ENCODE data around the gene TRA2A.
"Not testable (repeated sequence)": the region's sequence is repeated elsewhere in the genome, so short reads cannot be mapped to it uniquely, and the experiment has no call there.

The TRA2A gene

DNA sequence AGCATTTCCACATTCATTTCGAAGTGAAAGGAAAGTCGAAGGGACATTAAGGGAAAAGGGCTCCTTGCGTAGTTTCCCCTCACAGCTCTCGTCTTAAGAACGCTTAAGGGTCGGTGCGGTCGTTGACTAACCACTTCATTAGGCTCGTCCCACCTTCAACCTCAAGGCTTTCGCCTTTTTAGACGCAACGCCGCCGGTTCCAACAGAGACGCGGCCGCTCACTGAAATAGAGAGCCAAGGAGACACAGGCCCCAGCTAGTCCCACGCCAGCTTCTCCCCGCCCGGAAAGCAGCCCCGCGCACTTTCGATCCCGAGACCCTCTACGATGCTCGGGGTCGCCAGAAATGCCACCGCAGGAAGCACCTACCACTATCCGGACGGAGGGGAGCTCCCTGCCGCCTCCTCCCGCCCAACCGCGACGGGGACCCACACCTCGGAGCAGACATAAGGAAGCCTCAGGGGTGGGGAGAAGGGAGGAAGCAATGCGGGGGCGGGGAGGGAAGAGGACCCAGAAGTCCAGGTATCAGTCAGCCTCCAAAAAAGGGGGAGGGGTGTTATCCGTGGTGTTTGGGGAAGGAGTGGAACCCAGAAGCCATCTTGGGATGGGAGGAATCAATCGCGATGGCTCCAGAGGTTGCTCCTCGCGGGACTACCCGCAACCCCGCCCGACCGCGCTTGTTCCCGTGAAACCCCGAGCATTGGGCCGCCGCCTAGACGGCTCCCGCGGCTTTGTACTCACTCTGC is 559 bp downstream of the TRA2A start:
- Histone ChIP-seq H4K20me1 (ENCODE audit: low read depth, low read length) (peaks cover 37% of the 10 kb centered on the region), H3K9ac (ENCODE audit: low read length) (peak overlapping the region; percentile 88), H3K27ac (ENCODE audit: low read depth, low read length) (peak overlapping the region; percentile 82), H2AFZ (ENCODE audit: low read depth, low read length, severe bottlenecking) (no peak overlapping the region), H3K79me2 (ENCODE audit: insufficient read depth, low read length) (peaks cover 56% of the 10 kb centered on the region), H3K9me3 (ENCODE audit: insufficient read depth, low read length) (no peaks in the 10 kb centered on the region), H3K9me2 (replicated peaks; ENCODE audit: insufficient read depth, low read length) (no peaks in the 10 kb centered on the region), H3K4me3 (ENCODE audit: insufficient read depth, low read length, poor library complexity, severe bottlenecking) (peak overlapping the region; percentile 87), H3K36me3 (ENCODE audit: low read length) (peaks cover 14% of the 10 kb centered on the region; the same call in 1 of the 2 replicates), H3K27me3 (ENCODE audit: low read length) (no peaks in the 10 kb centered on the region), H3F3A (ENCODE audit: insufficient read depth) (peaks cover 31% of the 10 kb centered on the region), H3K4me2 (ENCODE audit: low read depth, low read length, poor library complexity, severe bottlenecking) (peak overlapping the region; percentile 98)
- TF ChIP-seq, protein P1, sequence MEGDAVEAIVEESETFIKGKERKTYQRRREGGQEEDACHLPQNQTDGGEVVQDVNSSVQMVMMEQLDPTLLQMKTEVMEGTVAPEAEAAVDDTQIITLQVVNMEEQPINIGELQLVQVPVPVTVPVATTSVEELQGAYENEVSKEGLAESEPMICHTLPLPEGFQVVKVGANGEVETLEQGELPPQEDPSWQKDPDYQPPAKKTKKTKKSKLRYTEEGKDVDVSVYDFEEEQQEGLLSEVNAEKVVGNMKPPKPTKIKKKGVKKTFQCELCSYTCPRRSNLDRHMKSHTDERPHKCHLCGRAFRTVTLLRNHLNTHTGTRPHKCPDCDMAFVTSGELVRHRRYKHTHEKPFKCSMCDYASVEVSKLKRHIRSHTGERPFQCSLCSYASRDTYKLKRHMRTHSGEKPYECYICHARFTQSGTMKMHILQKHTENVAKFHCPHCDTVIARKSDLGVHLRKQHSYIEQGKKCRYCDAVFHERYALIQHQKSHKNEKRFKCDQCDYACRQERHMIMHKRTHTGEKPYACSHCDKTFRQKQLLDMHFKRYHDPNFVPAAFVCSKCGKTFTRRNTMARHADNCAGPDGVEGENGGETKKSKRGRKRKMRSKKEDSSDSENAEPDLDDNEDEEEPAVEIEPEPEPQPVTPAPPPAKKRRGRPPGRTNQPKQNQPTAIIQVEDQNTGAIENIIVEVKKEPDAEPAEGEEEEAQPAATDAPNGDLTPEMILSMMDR (IDR thresholded peaks at IDR 0.05; ENCODE audit: insufficient read depth, low read length, poor library complexity, severe bottlenecking), result no peak
- no peak for TF ChIP-seq EZH2phosphoT487 (conservative IDR thresholded peaks at IDR 0.05; ENCODE audit: low read length)

DNA sequence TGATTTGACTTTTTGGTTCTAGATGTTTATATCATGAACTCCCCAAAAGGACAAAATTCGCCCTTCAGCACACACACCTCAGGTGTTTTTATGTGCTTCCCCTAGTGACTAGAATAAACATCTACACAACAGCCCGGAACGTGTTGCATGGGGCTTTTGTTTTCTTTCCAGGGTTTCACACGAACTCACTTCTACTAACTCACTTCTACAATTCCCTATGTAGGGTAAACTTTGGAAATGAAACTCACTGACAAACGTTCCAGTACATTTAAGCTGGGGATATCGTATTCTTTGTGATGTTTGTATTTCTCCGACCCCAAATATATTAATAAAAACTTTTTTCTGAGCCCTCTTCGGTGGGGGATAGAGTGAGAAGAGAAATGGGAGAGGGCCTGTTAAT is 1.4 kb downstream of the TRA2A start:
- TF ChIP-seq EZH2phosphoT487 (conservative IDR thresholded peaks at IDR 0.05; ENCODE audit: low read length), result no peak
- TF ChIP-seq, protein P1 (IDR thresholded peaks at IDR 0.05; ENCODE audit: insufficient read depth, low read length, poor library complexity, severe bottlenecking), result peak; percentile 37

DNA sequence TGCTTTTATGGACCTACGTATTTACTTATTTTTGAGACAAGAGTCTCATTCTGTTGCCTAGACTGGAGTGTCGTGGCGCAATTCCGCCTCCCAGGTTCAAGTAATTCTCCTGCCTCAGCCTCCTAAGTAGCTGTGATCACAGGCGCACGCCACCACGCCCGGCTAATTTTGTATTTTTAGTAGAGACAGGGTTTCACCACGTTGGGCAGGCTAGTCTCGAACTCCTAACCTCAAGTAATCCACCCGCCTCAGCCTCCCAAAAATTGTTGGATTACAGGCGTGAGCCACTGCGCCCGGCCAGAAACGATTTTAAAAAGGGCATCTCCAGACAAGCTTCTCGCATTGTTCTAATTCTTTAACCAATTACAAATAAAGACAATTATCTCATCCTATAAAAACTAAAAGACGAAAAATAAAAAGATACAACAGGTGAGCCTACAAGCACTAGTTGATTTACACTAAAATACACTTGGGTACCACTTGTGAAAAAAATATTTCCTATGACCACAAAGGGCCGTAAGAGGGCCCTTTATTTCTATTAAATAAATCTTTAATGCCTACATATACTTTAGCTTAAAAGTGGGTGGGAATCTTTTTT is 2.4 kb downstream of the TRA2A start:
- TF ChIP-seq, protein P1 (IDR thresholded peaks at IDR 0.05; ENCODE audit: insufficient read depth, low read length, poor library complexity, severe bottlenecking), result no peak
- no peak for TF ChIP-seq EZH2phosphoT487 (conservative IDR thresholded peaks at IDR 0.05; ENCODE audit: low read length)
- H3K4me3 ChIP-seq (ENCODE audit: insufficient read depth, low read length, poor library complexity, severe bottlenecking), result peak overlapping the region; percentile 87
- no peaks in the 10 kb centered on the region for H3K9me2 ChIP-seq (replicated peaks; ENCODE audit: insufficient read depth, low read length)
- H3F3A ChIP-seq (ENCODE audit: insufficient read depth), result peaks cover 40% of the 10 kb centered on the region
- peaks cover 75% of the 10 kb centered on the region for H3K79me2 ChIP-seq (ENCODE audit: insufficient read depth, low read length)
- H3K9me3 ChIP-seq (ENCODE audit: insufficient read depth, low read length), result no peaks in the 10 kb centered on the region
- peak overlapping the region; percentile 82; the same call in 1 of the 2 replicates for H3K27ac ChIP-seq (ENCODE audit: low read depth, low read length)
- peaks cover 14% of the 10 kb centered on the region; the same call in 1 of the 2 replicates for H3K36me3 ChIP-seq (ENCODE audit: low read length)
- peaks cover 53% of the 10 kb centered on the region for H4K20me1 ChIP-seq (ENCODE audit: low read depth, low read length)
- no peaks in the 10 kb centered on the region for H3K27me3 ChIP-seq (ENCODE audit: low read length)
- H3K9ac ChIP-seq (ENCODE audit: low read length), result peak overlapping the region; percentile 88
- peak overlapping the region; percentile 98 for H3K4me2 ChIP-seq (ENCODE audit: low read depth, low read length, poor library complexity, severe bottlenecking)
- H2AFZ ChIP-seq (ENCODE audit: low read depth, low read length, severe bottlenecking), result no peak overlapping the region

More for the DNA sequence above, 1.4 kb downstream of the TRA2A start:
- H3K4me3 ChIP-seq (ENCODE audit: insufficient read depth, low read length, poor library complexity, severe bottlenecking), result peak overlapping the region; percentile 87
- peaks cover 64% of the 10 kb centered on the region for H3K79me2 ChIP-seq (ENCODE audit: insufficient read depth, low read length)
- peak overlapping the region; percentile 82 for H3K27ac ChIP-seq (ENCODE audit: low read depth, low read length)
- peaks cover 45% of the 10 kb centered on the region for H4K20me1 ChIP-seq (ENCODE audit: low read depth, low read length)
- H3F3A ChIP-seq (ENCODE audit: insufficient read depth), result peaks cover 32% of the 10 kb centered on the region
- H3K4me2 ChIP-seq (ENCODE audit: low read depth, low read length, poor library complexity, severe bottlenecking), result peak overlapping the region; percentile 98
- peaks cover 14% of the 10 kb centered on the region; the same call in 1 of the 2 replicates for H3K36me3 ChIP-seq (ENCODE audit: low read length)
- no peaks in the 10 kb centered on the region for H3K9me3 ChIP-seq (ENCODE audit: insufficient read depth, low read length)
- H3K27me3 ChIP-seq (ENCODE audit: low read length), result no peaks in the 10 kb centered on the region
- H3K9me2 ChIP-seq (replicated peaks; ENCODE audit: insufficient read depth, low read length), result no peaks in the 10 kb centered on the region
- peak overlapping the region; percentile 88 for H3K9ac ChIP-seq (ENCODE audit: low read length)
- no peak overlapping the region for H2AFZ ChIP-seq (ENCODE audit: low read depth, low read length, severe bottlenecking)

DNA sequence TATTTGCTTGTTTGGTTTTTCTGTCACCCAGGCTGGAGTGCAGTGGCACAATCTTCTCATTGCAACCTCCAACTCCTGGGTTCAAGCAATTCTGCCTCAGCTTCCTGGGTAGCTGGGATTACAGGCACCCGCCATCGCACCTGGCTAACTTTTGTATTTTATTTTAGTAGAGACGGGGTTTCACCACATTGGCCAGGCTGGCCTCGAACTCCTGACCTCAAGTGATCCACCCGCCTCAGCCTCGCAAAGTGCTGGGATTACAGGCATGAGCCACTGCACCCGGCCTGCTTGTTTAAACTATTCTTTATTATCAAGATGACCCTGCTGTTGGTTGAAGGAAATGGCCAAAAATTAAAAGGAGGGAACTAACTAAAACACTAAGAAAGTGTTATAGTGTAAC is 6.2 kb downstream of the TRA2A start:
- not testable (repeated sequence) for H3K9me2 ChIP-seq (replicated peaks; ENCODE audit: insufficient read depth, low read length); H3K27me3 ChIP-seq (ENCODE audit: low read length); H3K9me3 ChIP-seq (ENCODE audit: insufficient read depth, low read length); H2AFZ ChIP-seq (ENCODE audit: low read depth, low read length, severe bottlenecking); H3K9ac ChIP-seq (ENCODE audit: low read length); H3K4me3 ChIP-seq (ENCODE audit: insufficient read depth, low read length, poor library complexity, severe bottlenecking); H3K27ac ChIP-seq (ENCODE audit: low read depth, low read length)
- Histone ChIP-seq H3K4me2 (ENCODE audit: low read depth, low read length, poor library complexity, severe bottlenecking) (peak overlapping the region; percentile 98), H3F3A (ENCODE audit: insufficient read depth) (peaks cover 39% of the 10 kb centered on the region; the same call in 1 of the 2 replicates), H4K20me1 (ENCODE audit: low read depth, low read length) (peaks cover 87% of the 10 kb centered on the region), H3K36me3 (ENCODE audit: low read length) (peaks cover 40% of the 10 kb centered on the region), H3K79me2 (ENCODE audit: insufficient read depth, low read length) (peaks cover 100% of the 10 kb centered on the region)

Data from SU-DHL-6 (cell line).